Activated naive CD4-positive, alpha-beta T cell treated with anti-CD3 and anti-CD28 coated beads, Interleukin-2, amount 10 ng/mL, durations not matched to agents 7 days and 5 days (primary cell): ENCODE data around the gene SFXN1.

Source experiments
- CTCF ChIA-PET: fragments of 350-600 bp; sonication (Branson Sonifier 250); formaldehyde crosslinking; loops from one replicate; lab custom pipeline; 2021; ENCODE audit warnings: antibody characterized with exemption; lab: Charles Lee
- DNase-seq: peaks from one replicate; pipeline ENCODE4 v3.0.0-alpha.2; 2020
- H3K27ac Mint-ChIP-seq: one replicate; pipeline ENCODE4 v1.8.0; 2021; ENCODE audit warnings: mild to moderate bottlenecking, moderate library complexity, mixed read lengths
- H3K27me3 Mint-ChIP-seq: one replicate; pipeline ENCODE4 v1.8.0; 2021; ENCODE audit warnings: mild to moderate bottlenecking, mixed read lengths
- H3K36me3 Mint-ChIP-seq: one replicate; pipeline ENCODE4 v1.8.0; 2021; ENCODE audit warnings: mixed read lengths
- H3K4me1 Mint-ChIP-seq: one replicate; pipeline ENCODE4 v1.8.0; 2021; ENCODE audit warnings: mixed read lengths
- H3K4me3 Mint-ChIP-seq: one replicate; pipeline ENCODE4 v1.8.0; 2021; ENCODE audit warnings: mild to moderate bottlenecking, moderate library complexity, mixed read lengths
- H3K9me3 Mint-ChIP-seq: one replicate; pipeline ENCODE4 v1.8.0; 2021; ENCODE audit warnings: mixed read lengths

SFXN1 gene

GRCh38 chr5:175542966-175543235 lies 64.5 kb downstream of the SFXN1 start:
- Mint-ChIP-seq H3K27me3 (peaks cover 25% of the 10 kb centered on the region), H3K4me1 (peaks cover 22% of the 10 kb centered on the region), H3K36me3 (no peaks in the 10 kb centered on the region), H3K4me3 (no peak overlapping the region), H3K27ac (no peak overlapping the region), H3K9me3 (no peaks in the 10 kb centered on the region)
- no peak for DNase-seq
- CTCF ChIA-PET, result interaction anchor here (0.9 to 2.6 kb wide), 3 partner anchors 9 to 154 kb away, joined by 3 to 11 read pairs (median 5); no protein-coding TSS in a partner anchor

GRCh38 chr5:175544108-175544511 lies 65.8 kb downstream of the SFXN1 start:
- Mint-ChIP-seq H3K27ac (no peak overlapping the region), H3K4me1 (peaks cover 18% of the 10 kb centered on the region), H3K9me3 (no peaks in the 10 kb centered on the region), H3K36me3 (no peaks in the 10 kb centered on the region), H3K27me3 (peaks cover 37% of the 10 kb centered on the region), H3K4me3 (no peak overlapping the region)
- no peak for DNase-seq
- CTCF ChIA-PET, result interaction anchor here (1.9 kb wide), 1 partner anchor 9 kb away, joined by 11 read pairs; no protein-coding TSS in a partner anchor

GRCh38 chr5:175544586-175544985 lies 66.2 kb downstream of the SFXN1 start:
- no peaks in the 10 kb centered on the region for H3K36me3 Mint-ChIP-seq
- DNase-seq, result no peak
- no peak overlapping the region for H3K4me3 Mint-ChIP-seq
- H3K27me3 Mint-ChIP-seq, result peaks cover 42% of the 10 kb centered on the region
- H3K27ac Mint-ChIP-seq, result no peak overlapping the region
- CTCF ChIA-PET, result interaction anchor here (1.9 kb wide), 1 partner anchor 10 kb away, joined by 11 read pairs; no protein-coding TSS in a partner anchor
- H3K9me3 Mint-ChIP-seq, result no peaks in the 10 kb centered on the region
- H3K4me1 Mint-ChIP-seq, result peaks cover 18% of the 10 kb centered on the region

- Mint-ChIP-seq H3K9me3 (no peaks in the 10 kb centered on the region), H3K4me3 (no peak overlapping the region), H3K27me3 (peaks cover 62% of the 10 kb centered on the region), H3K27ac (no peak overlapping the region), H3K4me1 (peaks cover 6% of the 10 kb centered on the region), H3K36me3 (no peaks in the 10 kb centered on the region)
- DNase-seq, result no peak
- CTCF ChIA-PET, result no interaction called here
Observed at GRCh38 chr5:175547842-175548241, 69.5 kb downstream of the SFXN1 start.

GRCh38 chr5:175548626-175549311 lies 70.4 kb downstream of the SFXN1 start:
- DNase-seq, result no peak
- peaks cover 56% of the 10 kb centered on the region for H3K27me3 Mint-ChIP-seq
- no peak overlapping the region for H3K27ac Mint-ChIP-seq
- H3K4me3 Mint-ChIP-seq, result no peak overlapping the region
- peaks cover 6% of the 10 kb centered on the region for H3K4me1 Mint-ChIP-seq
- no peaks in the 10 kb centered on the region for H3K36me3 Mint-ChIP-seq
- CTCF ChIA-PET, result no interaction called here
- H3K9me3 Mint-ChIP-seq, result no peaks in the 10 kb centered on the region

- peaks cover 61% of the 10 kb centered on the region for H3K27me3 Mint-ChIP-seq
- no peak overlapping the region for H3K4me3 Mint-ChIP-seq
- H3K9me3 Mint-ChIP-seq, result no peaks in the 10 kb centered on the region
- no peaks in the 10 kb centered on the region for H3K36me3 Mint-ChIP-seq
- CTCF ChIA-PET, result interaction anchor here (0.9 kb wide), 1 partner anchor 16 kb away, joined by 3 read pairs; no protein-coding TSS in a partner anchor
- peaks cover 6% of the 10 kb centered on the region for H3K4me1 Mint-ChIP-seq
- DNase-seq, result no peak
- H3K27ac Mint-ChIP-seq, result no peak overlapping the region
Observed at GRCh38 chr5:175550055-175550805, 71.9 kb downstream of the SFXN1 start.

- peaks cover 60% of the 10 kb centered on the region for H3K27me3 Mint-ChIP-seq
- CTCF ChIA-PET, result no interaction called here
- peaks cover 6% of the 10 kb centered on the region for H3K4me1 Mint-ChIP-seq
- DNase-seq, result no peak
- no peaks in the 10 kb centered on the region for H3K9me3 Mint-ChIP-seq
- H3K4me3 Mint-ChIP-seq, result no peak overlapping the region
- H3K27ac Mint-ChIP-seq, result no peak overlapping the region
- H3K36me3 Mint-ChIP-seq, result no peaks in the 10 kb centered on the region
Observed at GRCh38 chr5:175551266-175551665, 72.9 kb downstream of the SFXN1 start.

GRCh38 chr5:175554296-175554695 lies 75.9 kb downstream of the SFXN1 start:
- CTCF ChIA-PET, result no interaction called here
- no peaks in the 10 kb centered on the region for H3K36me3 Mint-ChIP-seq
- peaks cover 41% of the 10 kb centered on the region for H3K27me3 Mint-ChIP-seq
- no peaks in the 10 kb centered on the region for H3K9me3 Mint-ChIP-seq
- DNase-seq, result no peak
- H3K27ac Mint-ChIP-seq, result no peak overlapping the region
- no peaks in the 10 kb centered on the region for H3K4me1 Mint-ChIP-seq
- H3K4me3 Mint-ChIP-seq, result no peak overlapping the region

- no peaks in the 10 kb centered on the region for H3K9me3 Mint-ChIP-seq
- no peak overlapping the region for H3K4me3 Mint-ChIP-seq
- DNase-seq, result no peak
- H3K27me3 Mint-ChIP-seq, result peaks cover 41% of the 10 kb centered on the region
- H3K4me1 Mint-ChIP-seq, result peaks cover 2% of the 10 kb centered on the region
- no peak overlapping the region for H3K27ac Mint-ChIP-seq
- CTCF ChIA-PET, result interaction anchor here (1.0 kb wide), 1 partner anchor 163 kb away, joined by 3 read pairs; no protein-coding TSS in a partner anchor
- H3K36me3 Mint-ChIP-seq, result no peaks in the 10 kb centered on the region
Observed at GRCh38 chr5:175555168-175555785, 76.9 kb downstream of the SFXN1 start.

GRCh38 chr5:175556794-175557193 lies 78.4 kb downstream of the SFXN1 start:
- H3K27ac Mint-ChIP-seq, result no peak overlapping the region
- H3K27me3 Mint-ChIP-seq, result peaks cover 40% of the 10 kb centered on the region
- H3K4me3 Mint-ChIP-seq, result no peak overlapping the region
- H3K9me3 Mint-ChIP-seq, result no peaks in the 10 kb centered on the region
- no peak for DNase-seq
- CTCF ChIA-PET, result no interaction called here
- peaks cover 2% of the 10 kb centered on the region for H3K4me1 Mint-ChIP-seq
- no peaks in the 10 kb centered on the region for H3K36me3 Mint-ChIP-seq

- no peaks in the 10 kb centered on the region for H3K9me3 Mint-ChIP-seq
- no peak overlapping the region for H3K27ac Mint-ChIP-seq
- DNase-seq, result no peak
- H3K4me3 Mint-ChIP-seq, result no peak overlapping the region
- H3K4me1 Mint-ChIP-seq, result peaks cover 2% of the 10 kb centered on the region
- peaks cover 33% of the 10 kb centered on the region for H3K27me3 Mint-ChIP-seq
- CTCF ChIA-PET, result no interaction called here
- H3K36me3 Mint-ChIP-seq, result no peaks in the 10 kb centered on the region
Observed at GRCh38 chr5:175557778-175558177, 79.4 kb downstream of the SFXN1 start.

- DNase-seq, result no peak
- Mint-ChIP-seq H3K27me3 (peaks cover 43% of the 10 kb centered on the region), H3K27ac (no peak overlapping the region), H3K36me3 (no peaks in the 10 kb centered on the region), H3K9me3 (no peaks in the 10 kb centered on the region), H3K4me1 (peaks cover 2% of the 10 kb centered on the region), H3K4me3 (no peak overlapping the region)
- CTCF ChIA-PET, result no interaction called here
Observed at GRCh38 chr5:175558801-175559480, 80.6 kb downstream of the SFXN1 start.

GRCh38 chr5:175560011-175560410 lies 81.7 kb downstream of the SFXN1 start:
- Mint-ChIP-seq H3K27ac (no peak overlapping the region), H3K9me3 (no peaks in the 10 kb centered on the region), H3K27me3 (peaks cover 38% of the 10 kb centered on the region), H3K4me3 (no peak overlapping the region), H3K4me1 (peaks cover 2% of the 10 kb centered on the region), H3K36me3 (no peaks in the 10 kb centered on the region)
- no peak for DNase-seq
- CTCF ChIA-PET, result no interaction called here

- Mint-ChIP-seq H3K4me1 (peaks cover 2% of the 10 kb centered on the region), H3K36me3 (no peaks in the 10 kb centered on the region), H3K9me3 (no peaks in the 10 kb centered on the region), H3K4me3 (no peak overlapping the region), H3K27me3 (peaks cover 32% of the 10 kb centered on the region), H3K27ac (no peak overlapping the region)
- CTCF ChIA-PET, result no interaction called here
- no peak for DNase-seq
Observed at GRCh38 chr5:175561085-175561484, 82.7 kb downstream of the SFXN1 start.
